H1 (cell line): ENCODE results near the gene SLC1A3. TPM values are rescaled to one million over a fixed set of nuclear protein-coding genes. Genes with fewer than 3 reads are reported as not detected.

Source experiments
- BACH1 ChIP-seq: IDR thresholded peaks from 2 replicates; pipeline ENCODE4 v1.6.1; 2012; ENCODE audit warnings: low read length, improper control_type of control experiment
- CBX5 ChIP-seq: fragments of 300-800, 300-1000 bp; sonication (generic); IDR thresholded peaks from 2 replicates; pipeline ENCODE4 v1.7.1; 2016; ENCODE audit warnings: antibody characterized with exemption, low read length, low read depth
- CBX8 ChIP-seq: fragments of 300-800, 300-1000 bp; sonication (generic); IDR thresholded peaks from 2 replicates; pipeline ENCODE4 v1.7.1; 2016; ENCODE audit warnings: low read depth, low read length, borderline replicate concordance
- CTBP2 ChIP-seq: IDR thresholded peaks from 2 replicates; pipeline ENCODE4 v1.7.0; 2011; ENCODE audit warnings: borderline replicate concordance, mild to moderate bottlenecking, moderate library complexity, mixed read lengths, low read length; ENCODE audit not compliant: insufficient read depth, insufficient read length
- CTCF ChIP-seq, 3 experiments: IDR thresholded peaks; 1 replicate in 2 of 3; 2 replicates in 1 of 3; pipeline versions ENCODE4 v1.5.1 to v1.6.1; 2011; ENCODE audit warnings: low read length in 3 of 3, mild to moderate bottlenecking in 3 of 3, inconsistent platforms in 2 of 3, low read depth in 1 of 3, moderate library complexity in 1 of 3; ENCODE audit not compliant: insufficient read depth in 1 of 3; ENCODE audit errors: control extremely low read depth in 1 of 3
- EZH2 ChIP-seq: fragments of 200-600 bp; sonication (generic); IDR thresholded peaks from 2 replicates; pipeline ENCODE4 v1.7.1; 2012; ENCODE audit warnings: low read depth, mild to moderate bottlenecking, moderate library complexity, low read length, inconsistent platforms; ENCODE audit not compliant: severe bottlenecking
- GABPA ChIP-seq: IDR thresholded peaks from 2 replicates; pipeline ENCODE4 v1.6.1; 2011; ENCODE audit warnings: mild to moderate bottlenecking, low read length, moderate library complexity, borderline replicate concordance; ENCODE audit not compliant: insufficient read depth
- PHF8 ChIP-seq: fragments of 200-600 bp; sonication (generic); conservative IDR thresholded peaks from 2 replicates; pipeline ENCODE4 v1.7.1; 2012; ENCODE audit warnings: low read depth, mild to moderate bottlenecking, inconsistent platforms, low read length, moderate library complexity
- POU5F1 ChIP-seq: IDR thresholded peaks from 2 replicates; pipeline ENCODE4 v1.6.1; 2011; ENCODE audit warnings: low read depth, mild to moderate bottlenecking, low read length, moderate library complexity
- RAD21 ChIP-seq, 2 experiments: IDR thresholded peaks in 1 of 2; conservative IDR thresholded peaks in 1 of 2; 2 replicates each; pipeline ENCODE4 v1.6.1; 2011; ENCODE audit warnings: low read depth in 2 of 2, low read length in 2 of 2, improper control_type of control experiment in 1 of 2, inconsistent platforms in 1 of 2, mild to moderate bottlenecking in 1 of 2, moderate library complexity in 1 of 2
- RXRA ChIP-seq: IDR thresholded peaks from 2 replicates; pipeline ENCODE4 v1.6.1; 2011; ENCODE audit warnings: low read depth, mild to moderate bottlenecking, low read length, moderate library complexity; ENCODE audit not compliant: insufficient read depth
- SP2 ChIP-seq: IDR thresholded peaks from 2 replicates; pipeline ENCODE4 v1.6.1; 2012; ENCODE audit warnings: mild to moderate bottlenecking, low read length, inconsistent platforms
- TCF12 ChIP-seq: IDR thresholded peaks from 2 replicates; pipeline ENCODE4 v1.6.1; 2011; ENCODE audit warnings: low read depth, mild to moderate bottlenecking, low read length
- YY1 ChIP-seq: IDR thresholded peaks from 2 replicates; pipeline ENCODE4 v1.6.1; 2011; ENCODE audit warnings: low read depth, mild to moderate bottlenecking, low read length
- ZNF274 ChIP-seq: IDR thresholded peaks from 2 replicates; pipeline ENCODE4 v1.7.0; 2012; ENCODE audit warnings: low read length, borderline replicate concordance; ENCODE audit errors: extremely low read depth
- polyA plus RNA-seq, 7 experiments: library from polyadenylated mRNA; depleted of rRNA in 3 of 7; stranded (reverse) in 5 of 7; unstranded in 2 of 7; fragments of >200 nt in 5 of 7; fragments of 200-250 nt in 2 of 7; gene quantifications; 1 replicate in 5 of 7; 2 replicates in 1 of 7; 4 replicates in 1 of 7; pipeline versions ENCODE4 v1.2.1 to v1.2.3, GENCODE V29; 2011 to 2013; ENCODE audit warnings: missing spikeins in 2 of 7, mixed read lengths in 2 of 7
- total RNA-seq: library from RNA; stranded (reverse); fragmentation: NEBNext Ultra II Directional; extraction: Animal tissue kit (Norgen Biotek cat#: 25700); gene quantifications from 2 replicates; pipeline ENCODE4 v1.2.1, GENCODE V29; 2021
- TF ChIP-seq, protein P1 (sequence below): IDR thresholded peaks from 2 replicates; pipeline ENCODE4 v1.6.1; 2012; ENCODE audit warnings: inconsistent platforms
- TF ChIP-seq, protein P2 (sequence below): IDR thresholded peaks from 2 replicates; pipeline ENCODE4 v1.6.1; 2012; ENCODE audit warnings: low read length, inconsistent platforms

The SLC1A3 gene
- total and polyA plus RNA-seq, 2 of the 8 experiments (the other 6 are each of a cell fraction or from before 2014, with no cell fraction given): 26.7 to 35.3 TPM

- TF ChIP-seq, protein P1, sequence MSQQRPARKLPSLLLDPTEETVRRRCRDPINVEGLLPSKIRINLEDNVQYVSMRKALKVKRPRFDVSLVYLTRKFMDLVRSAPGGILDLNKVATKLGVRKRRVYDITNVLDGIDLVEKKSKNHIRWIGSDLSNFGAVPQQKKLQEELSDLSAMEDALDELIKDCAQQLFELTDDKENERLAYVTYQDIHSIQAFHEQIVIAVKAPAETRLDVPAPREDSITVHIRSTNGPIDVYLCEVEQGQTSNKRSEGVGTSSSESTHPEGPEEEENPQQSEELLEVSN: no peak; the same call in 1 of the 2 replicates
- TF ChIP-seq RXRA (no peak), CBX8 (no peak), POU5F1 (no peak), CBX5 (no peak), ZNF274 (no peak), RAD21 (IDR thresholded peaks at IDR 0.05 in 1 of 2, conservative IDR thresholded peaks at IDR 0.05 in 1 of 2; ENCODE audit: low read depth in 2 of 2, low read length in 2 of 2) (peak; percentile 46 to 63), YY1 (no peak), TCF12 (no peak), GABPA (0 out of 2 replicates have a peak, but pooled peaks have one; percentile 34), PHF8 (peak; percentile 51; the same call in 1 of the 2 replicates), EZH2 (no peak), CTCF (IDR thresholded peaks at IDR 0.05; ENCODE audit: control extremely low read depth in 1 of 3, insufficient read depth in 1 of 3, low read depth in 1 of 3, low read length in 3 of 3) (peak; percentile 82 to 98 (median 94)), BACH1 (no peak), SP2 (no peak), CTBP2 (no peak)
- TF ChIP-seq, protein P2, sequence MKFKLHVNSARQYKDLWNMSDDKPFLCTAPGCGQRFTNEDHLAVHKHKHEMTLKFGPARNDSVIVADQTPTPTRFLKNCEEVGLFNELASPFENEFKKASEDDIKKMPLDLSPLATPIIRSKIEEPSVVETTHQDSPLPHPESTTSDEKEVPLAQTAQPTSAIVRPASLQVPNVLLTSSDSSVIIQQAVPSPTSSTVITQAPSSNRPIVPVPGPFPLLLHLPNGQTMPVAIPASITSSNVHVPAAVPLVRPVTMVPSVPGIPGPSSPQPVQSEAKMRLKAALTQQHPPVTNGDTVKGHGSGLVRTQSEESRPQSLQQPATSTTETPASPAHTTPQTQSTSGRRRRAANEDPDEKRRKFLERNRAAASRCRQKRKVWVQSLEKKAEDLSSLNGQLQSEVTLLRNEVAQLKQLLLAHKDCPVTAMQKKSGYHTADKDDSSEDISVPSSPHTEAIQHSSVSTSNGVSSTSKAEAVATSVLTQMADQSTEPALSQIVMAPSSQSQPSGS: no peak; the same call in 1 of the 2 replicates
Observed at GRCh38 chr5:36690041-36690961, 83.9 kb downstream of the SLC1A3 start (continued).
